CD8-positive, alpha-beta memory T cell (primary cell): ENCODE data around the gene IPPK. TPM values are rescaled to one million over a fixed set of nuclear protein-coding genes. Genes with fewer than 3 reads are reported as not detected.
"Not testable (repeated sequence)": the region's sequence is repeated elsewhere in the genome, so short reads cannot be mapped to it uniquely, and the experiment has no call there.

Source experiments
- CTCF ChIA-PET: fragments of 350-600 bp; sonication (Branson Sonifier 250); formaldehyde crosslinking; loops from one replicate; lab custom pipeline; 2021; ENCODE audit warnings: antibody characterized with exemption; lab: Charles Lee
- POLR2A ChIA-PET: fragments of 350-600 bp; sonication (Branson Sonifier 250); formaldehyde crosslinking; loops from one replicate; lab custom pipeline; 2021; ENCODE audit warnings: antibody characterized with exemption; lab: Charles Lee
- DNase-seq, 5 donors: peaks; one replicate each; pipeline versions ENCODE4 v3.0.0 to v3.0.0-alpha.2; 2020 to 2022; ENCODE audit warnings: mixed read lengths in 1 of 5
- H3K27ac ChIP-seq: one replicate; pipeline ENCODE4 v1.7.0; 2013; ENCODE audit warnings: low read depth, mild to moderate bottlenecking, low read length, moderate library complexity
- H3K27me3 ChIP-seq: 2 replicates; pipeline ENCODE4 v1.7.0; 2013; ENCODE audit warnings: low read length, mild to moderate bottlenecking; ENCODE audit not compliant: insufficient read depth, poor library complexity, severe bottlenecking
- H3K36me3 ChIP-seq: 2 replicates; pipeline ENCODE4 v1.7.0; 2013; ENCODE audit warnings: mild to moderate bottlenecking, low read length, moderate library complexity; ENCODE audit not compliant: insufficient read depth
- H3K4me1 ChIP-seq: 2 replicates; pipeline ENCODE4 v1.7.0; 2013; ENCODE audit warnings: mild to moderate bottlenecking, low read length, moderate library complexity; ENCODE audit not compliant: insufficient read depth
- H3K4me3 ChIP-seq: 2 replicates; pipeline ENCODE4 v1.7.0; 2013; ENCODE audit warnings: mild to moderate bottlenecking, low read length
- H3K9me3 ChIP-seq: 2 replicates; pipeline ENCODE4 v1.7.0; 2013; ENCODE audit warnings: mild to moderate bottlenecking, low read length
- H3K27ac Mint-ChIP-seq, 8 donors: one replicate each; pipeline ENCODE4 v1.8.0; 2020 to 2021; ENCODE audit warnings: mixed read lengths in 8 of 8, mild to moderate bottlenecking in 6 of 8, inconsistent platforms in 3 of 8, moderate library complexity in 3 of 8
- H3K27me3 Mint-ChIP-seq, 2 donors: one replicate each; pipeline ENCODE4 v1.8.0; 2020 to 2021; ENCODE audit warnings: mixed read lengths in 2 of 2, mild to moderate bottlenecking in 1 of 2, moderate library complexity in 1 of 2
- H3K36me3 Mint-ChIP-seq, 3 donors: one replicate each; pipeline ENCODE4 v1.8.0; 2020 to 2021; ENCODE audit warnings: mixed read lengths in 3 of 3, inconsistent platforms in 1 of 3, mild to moderate bottlenecking in 1 of 3
- H3K4me1 Mint-ChIP-seq, 3 donors: one replicate each; pipeline ENCODE4 v1.8.0; 2020 to 2021; ENCODE audit warnings: mixed read lengths in 3 of 3, inconsistent platforms in 1 of 3, mild to moderate bottlenecking in 1 of 3
- H3K4me3 Mint-ChIP-seq, 7 donors: one replicate each; pipeline ENCODE4 v1.8.0; 2020 to 2021; ENCODE audit warnings: mixed read lengths in 7 of 7, mild to moderate bottlenecking in 6 of 7, moderate library complexity in 4 of 7, inconsistent platforms in 2 of 7
- H3K9me3 Mint-ChIP-seq, 5 donors: one replicate each; pipeline ENCODE4 v1.8.0; 2020 to 2022; ENCODE audit warnings: mixed read lengths in 5 of 5, mild to moderate bottlenecking in 3 of 5, moderate library complexity in 2 of 5, inconsistent platforms in 1 of 5
- polyA plus RNA-seq: library from polyadenylated mRNA; unstranded; fragments of 300-500 nt; fragmentation: Illumina TruSeq; gene quantifications from one replicate; pipeline ENCODE4 v1.2.3, GENCODE V29; 2021
- total RNA-seq, 2 experiments: library from RNA; stranded (reverse); gene quantifications; one replicate each; pipeline ENCODE4 v1.2.3, GENCODE V29; 2021

IPPK gene
- total and polyA plus RNA-seq, 3 experiments from 2014 or later = 9.2 to 13.7 (median 13.5) TPM

GRCh38 chr9:92634712-92635605, 35.0 kb downstream of the IPPK start:
- peak overlapping the region in 2 of 8 donors; percentile 14 to 32 for H3K27ac Mint-ChIP-seq
- H3K36me3 Mint-ChIP-seq = peaks cover 5 to 87% (median 17%) of the 10 kb centered on the region in 3 donors
- no peak overlapping the region for H3K27ac ChIP-seq
- ChIA-PET CTCF (interaction anchor here (1.2 to 3.7 kb wide), 2 partner anchors 15 to 495 kb away, joined by 3 to 19 read pairs; no protein-coding TSS in a partner anchor), POLR2A (interaction anchor here (0.9 kb wide), 1 partner anchor 38 kb away, joined by 4 read pairs; no protein-coding TSS in a partner anchor)
- H3K27me3 Mint-ChIP-seq = peaks cover 0 to 2% of the 10 kb centered on the region in 2 donors
- no peaks in the 10 kb centered on the region for H3K9me3 ChIP-seq
- H3K9me3 Mint-ChIP-seq = no peaks in the 10 kb centered on the region
- H3K27me3 ChIP-seq = no peaks in the 10 kb centered on the region
- DNase-seq = peak; percentile 34 to 66 (median 39)
- no peaks in the 10 kb centered on the region for H3K4me1 ChIP-seq
- no peaks in the 10 kb centered on the region for H3K4me1 Mint-ChIP-seq
- H3K36me3 ChIP-seq = peaks cover 25% of the 10 kb centered on the region
- no peak overlapping the region for H3K4me3 Mint-ChIP-seq
- H3K4me3 ChIP-seq = no peak overlapping the region

- Mint-ChIP-seq H3K9me3 (no peaks in the 10 kb centered on the region), H3K36me3 (peaks cover 10 to 85% (median 21%) of the 10 kb centered on the region in 3 donors), H3K4me3 (no peak overlapping the region), H3K27me3 (peaks cover 0 to 2% of the 10 kb centered on the region in 2 donors), H3K27ac (no peak overlapping the region), H3K4me1 (no peaks in the 10 kb centered on the region)
- ChIA-PET POLR2A (interaction anchor here (0.9 kb wide), 1 partner anchor 39 kb away, joined by 4 read pairs; no protein-coding TSS in a partner anchor), CTCF (interaction anchor here (3.7 kb wide), 1 partner anchor 494 kb away, joined by 19 read pairs; no protein-coding TSS in a partner anchor)
- Histone ChIP-seq H3K27me3 (no peaks in the 10 kb centered on the region), H3K4me3 (no peak overlapping the region), H3K36me3 (peaks cover 25% of the 10 kb centered on the region), H3K27ac (no peak overlapping the region), H3K4me1 (no peaks in the 10 kb centered on the region), H3K9me3 (no peaks in the 10 kb centered on the region)
- no peak for DNase-seq
Measured at GRCh38 chr9:92633614-92634278, 36.2 kb downstream of the IPPK start.

GRCh38 chr9:92632641-92633040, 37.3 kb downstream of the IPPK start:
- Histone ChIP-seq H3K27me3 (no peaks in the 10 kb centered on the region), H3K36me3 (peaks cover 17% of the 10 kb centered on the region), H3K9me3 (no peaks in the 10 kb centered on the region), H3K4me1 (no peaks in the 10 kb centered on the region), H3K27ac (no peak overlapping the region), H3K4me3 (no peak overlapping the region)
- peaks cover 18 to 85% (median 22%) of the 10 kb centered on the region in 3 donors for H3K36me3 Mint-ChIP-seq
- peaks cover 0 to 2% (median 0%) of the 10 kb centered on the region in 3 donors for H3K4me1 Mint-ChIP-seq
- H3K9me3 Mint-ChIP-seq = no peaks in the 10 kb centered on the region
- DNase-seq = no peak
- no peak overlapping the region for H3K27ac Mint-ChIP-seq
- CTCF ChIA-PET = no interaction called here
- POLR2A ChIA-PET = interaction anchor here (0.6 kb wide), 1 partner anchor 304 kb away, joined by 4 read pairs; no protein-coding TSS in a partner anchor
- H3K27me3 Mint-ChIP-seq = peaks cover 0 to 2% of the 10 kb centered on the region in 2 donors
- no peak overlapping the region for H3K4me3 Mint-ChIP-seq

- POLR2A ChIA-PET = interaction anchor here (0.6 kb wide), 1 partner anchor 303 kb away, joined by 4 read pairs; no protein-coding TSS in a partner anchor
- H3K4me3 Mint-ChIP-seq = no peak overlapping the region
- H3K27ac Mint-ChIP-seq = peak overlapping the region in 3 of 8 donors; percentile 22 to 56 (median 38)
- no peaks in the 10 kb centered on the region for H3K27me3 ChIP-seq
- peaks cover 24 to 82% (median 25%) of the 10 kb centered on the region in 3 donors for H3K36me3 Mint-ChIP-seq
- H3K36me3 ChIP-seq = peaks cover 17% of the 10 kb centered on the region
- H3K4me3 ChIP-seq = no peak overlapping the region
- H3K4me1 Mint-ChIP-seq = peaks cover 0 to 6% (median 0%) of the 10 kb centered on the region in 3 donors
- DNase-seq = no peak
- CTCF ChIA-PET = interaction anchor here (0.7 kb wide), 1 partner anchor 180 kb away, joined by 3 read pairs; no protein-coding TSS in a partner anchor
- H3K9me3 ChIP-seq = no peaks in the 10 kb centered on the region
- H3K27ac ChIP-seq = no peak overlapping the region
- no peaks in the 10 kb centered on the region for H3K4me1 ChIP-seq
- no peaks in the 10 kb centered on the region for H3K9me3 Mint-ChIP-seq
- peaks cover 0 to 2% of the 10 kb centered on the region in 2 donors for H3K27me3 Mint-ChIP-seq
Measured at GRCh38 chr9:92631452-92632343, 38.2 kb downstream of the IPPK start.

GRCh38 chr9:92627651-92628050, 42.3 kb downstream of the IPPK start:
- Histone ChIP-seq H3K9me3 (no peaks in the 10 kb centered on the region), H3K27me3 (no peaks in the 10 kb centered on the region), H3K4me1 (no peaks in the 10 kb centered on the region), H3K27ac (no peak overlapping the region), H3K36me3 (peaks cover 5% of the 10 kb centered on the region), H3K4me3 (no peak overlapping the region)
- POLR2A ChIA-PET = no interaction called here
- Mint-ChIP-seq H3K9me3 (no peaks in the 10 kb centered on the region), H3K27me3 (no peaks in the 10 kb centered on the region), H3K4me3 (no peak overlapping the region), H3K36me3 (peaks cover 21 to 76% (median 28%) of the 10 kb centered on the region in 3 donors), H3K4me1 (peaks cover 0 to 6% (median 0%) of the 10 kb centered on the region in 3 donors), H3K27ac (peak overlapping the region in 2 of 8 donors; percentile 1 to 77)
- CTCF ChIA-PET = no interaction called here
- DNase-seq = no peak

GRCh38 chr9:92626484-92626883, 43.4 kb downstream of the IPPK start:
- no peak overlapping the region for H3K27ac ChIP-seq
- peaks cover 6% of the 10 kb centered on the region for H3K36me3 ChIP-seq
- no peaks in the 10 kb centered on the region for H3K27me3 ChIP-seq
- no peak for DNase-seq
- Mint-ChIP-seq H3K27ac (no peak overlapping the region), H3K4me1 (peaks cover 0 to 6% (median 0%) of the 10 kb centered on the region in 3 donors), H3K36me3 (peaks cover 21 to 75% (median 26%) of the 10 kb centered on the region in 3 donors), H3K27me3 (no peaks in the 10 kb centered on the region), H3K4me3 (no peak overlapping the region), H3K9me3 (no peaks in the 10 kb centered on the region)
- H3K4me1 ChIP-seq = no peaks in the 10 kb centered on the region
- no peak overlapping the region for H3K4me3 ChIP-seq
- ChIA-PET CTCF (no interaction called here), POLR2A (no interaction called here)
- no peaks in the 10 kb centered on the region for H3K9me3 ChIP-seq

GRCh38 chr9:92623936-92624335, 46.0 kb downstream of the IPPK start:
- CTCF ChIA-PET = not testable (repeated sequence)

More at GRCh38 chr9:92623936-92624335, 46.0 kb downstream of the IPPK start:
- H3K36me3 ChIP-seq, H3K9me3 ChIP-seq, H3K9me3 Mint-ChIP-seq, DNase-seq, H3K4me3 ChIP-seq, H3K4me1 Mint-ChIP-seq, H3K27ac ChIP-seq, H3K4me1 ChIP-seq, H3K4me3 Mint-ChIP-seq, POLR2A ChIA-PET, H3K27me3 Mint-ChIP-seq, H3K27me3 ChIP-seq: not testable (repeated sequence)
- Mint-ChIP-seq H3K36me3 (peaks cover 14 to 80% (median 23%) of the 10 kb centered on the region in 3 donors), H3K27ac (peak overlapping the region in 1 of 8 donors; percentile 17)
